PC-3 (cell line): ENCODE results near the gene RAX2. TPM values are rescaled to one million over a fixed set of nuclear protein-coding genes. Genes with fewer than 3 reads are reported as not detected.

Experiments used
- ATAC-seq: fragments of 200-7000 bp; cut with Tn5 transposase; 2 replicates; pipeline ENCODE4 v1.9.1; 2020; ENCODE audit warnings: mild to moderate bottlenecking, moderate library complexity
- BruUV-seq: library from RNA; stranded (reverse); fragments of 400-500 nt; replicated peaks from 2 replicates; lab custom pipeline; 2021; lab: Mats Ljungman, UMichigan
- CTCF ChIA-PET: fragments of 300-600 bp; sonication (Branson Sonifier 250); formaldehyde crosslinking; loops from one replicate; lab custom pipeline; 2022; ENCODE audit warnings: antibody characterized with exemption; lab: Charles Lee
- POLR2A ChIA-PET: fragments of 300-600 bp; sonication (Branson Sonifier 250); formaldehyde crosslinking; loops from one replicate; lab custom pipeline; 2022; ENCODE audit warnings: antibody characterized with exemption; ENCODE audit not compliant: unreplicated experiment; lab: Charles Lee
- DNase-seq: peaks from one replicate; pipeline ENCODE4 v3.0.0-alpha.2; 2015
- H2AFZ ChIP-seq: fragments of 300-600 bp; sonication (generic); 2 replicates; pipeline ENCODE4 v1.6.0; 2016; ENCODE audit warnings: antibody characterized with exemption, low read length
- H3F3A ChIP-seq: fragments of 300-600 bp; sonication (generic); one replicate; pipeline ENCODE4 v1.6.0; 2017; ENCODE audit warnings: antibody characterized with exemption, low read length, control low read depth, mild to moderate bottlenecking; ENCODE audit not compliant: unreplicated experiment
- H3K27ac ChIP-seq: fragments of 300-600 bp; sonication (generic); 2 replicates; pipeline ENCODE4 v1.5.1; 2016; ENCODE audit warnings: mild to moderate bottlenecking, low read length
- H3K27me3 ChIP-seq: fragments of 300-600 bp; sonication (generic); 2 replicates; pipeline ENCODE4 v1.6.1; 2016; ENCODE audit warnings: low read length, mixed read lengths
- H3K36me3 ChIP-seq: fragments of 300-600 bp; sonication (generic); 2 replicates; pipeline ENCODE4 v1.6.1; 2016; ENCODE audit warnings: low read depth, mixed run types, low read length, mixed read lengths
- H3K4me1 ChIP-seq: fragments of 300-600 bp; sonication (generic); 2 replicates; pipeline ENCODE4 v1.5.1; 2016; ENCODE audit warnings: low read length; ENCODE audit not compliant: insufficient read depth
- H3K4me2 ChIP-seq: fragments of 300-600 bp; sonication (generic); 2 replicates; pipeline ENCODE4 v1.6.0; 2016; ENCODE audit warnings: low read length
- H3K4me3 ChIP-seq: fragments of 300-600 bp; sonication (generic); 2 replicates; pipeline ENCODE4 v1.5.1; 2016; ENCODE audit warnings: mild to moderate bottlenecking, low read length, mixed read lengths
- H3K79me2 ChIP-seq: fragments of 300-600 bp; sonication (generic); 2 replicates; pipeline ENCODE4 v1.6.1; 2017; ENCODE audit warnings: low read length, mixed read lengths
- H3K9ac ChIP-seq: fragments of 300-600 bp; sonication (generic); 2 replicates; pipeline ENCODE4 v1.6.0; 2016; ENCODE audit warnings: mild to moderate bottlenecking, low read length
- H3K9me2 ChIP-seq: fragments of 300-600 bp; sonication (generic); replicated peaks from 2 replicates; pipeline ENCODE4 v1.6.1; 2016; ENCODE audit warnings: mixed run types, low read length, mixed read lengths
- H3K9me3 ChIP-seq: fragments of 300-600 bp; sonication (generic); 2 replicates; pipeline ENCODE4 v1.6.1; 2016; ENCODE audit warnings: low read length, mixed read lengths
- H4K20me1 ChIP-seq: fragments of 300-600 bp; sonication (generic); 2 replicates; pipeline ENCODE4 v1.6.1; 2016; ENCODE audit warnings: low read length, mixed read lengths
- CTCF ChIP-seq: fragments of 300-600 bp; sonication (generic); conservative IDR thresholded peaks from 2 replicates; pipeline ENCODE4 v1.5.1; 2017; ENCODE audit warnings: antibody characterized with exemption, low read depth, mild to moderate bottlenecking, low read length
- EZH2 ChIP-seq: fragments of 300-600 bp; sonication (generic); IDR thresholded peaks from one replicate; pipeline ENCODE4 v1.6.1; 2017; ENCODE audit warnings: antibody characterized with exemption, mild to moderate bottlenecking, low read length; ENCODE audit not compliant: unreplicated experiment
- EZH2phosphoT487 ChIP-seq: fragments of 300-600 bp; sonication (generic); IDR thresholded peaks from 2 replicates; pipeline ENCODE4 v1.6.1; 2018; ENCODE audit warnings: mild to moderate bottlenecking, antibody characterized with exemption, low read length, borderline replicate concordance
- intact Hi-C: fragments of 100-400 bp; cut with micrococcal nuclease; formaldehyde crosslinking; loops from 2 replicates; pipeline ENCODE4 v1.9.0; 2023
- total RNA-seq: library from RNA; depleted of rRNA; stranded (reverse); fragments of >200 nt; gene quantifications from 2 replicates; pipeline ENCODE4 v1.2.3, GENCODE V29; 2014

The RAX2 gene
- total RNA-seq, 1 experiment from 2014 or later, result not detected

- TF ChIP-seq EZH2 (no peak), CTCF (no peak), EZH2phosphoT487 (no peak)
- no peak overlapping the region for H3K27ac ChIP-seq
- H3K4me1 ChIP-seq, result no peaks in the 10 kb centered on the region
- no peak overlapping the region for H2AFZ ChIP-seq
- no peak overlapping the region for H3K4me2 ChIP-seq
- ChIA-PET POLR2A (no interaction called here), CTCF (no interaction called here)
- H3K79me2 ChIP-seq, result no peaks in the 10 kb centered on the region
- H3K36me3 ChIP-seq, result no peaks in the 10 kb centered on the region
- H3F3A ChIP-seq, result no peaks in the 10 kb centered on the region
- no TSS peak for BruUV-seq
- no peaks in the 10 kb centered on the region for H3K27me3 ChIP-seq
- no peak for DNase-seq
- H3K9ac ChIP-seq, result no peak overlapping the region
- intact Hi-C loops, result no loop called here
- no peak overlapping the region for H3K4me3 ChIP-seq
- no peaks in the 10 kb centered on the region for H4K20me1 ChIP-seq
- no peaks in the 10 kb centered on the region for H3K9me2 ChIP-seq
- H3K9me3 ChIP-seq, result no peaks in the 10 kb centered on the region
- no peak for ATAC-seq
These were observed 26.5 kb downstream of the RAX2 start for GRCh38 chr19:3745363-3746045.

GRCh38 chr19:3743486-3743885 is 28.5 kb downstream of the RAX2 start:
- DNase-seq (no peak), ATAC-seq (no peak)
- no peak for TF ChIP-seq EZH2phosphoT487
- TF ChIP-seq EZH2, result no peak
- TF ChIP-seq CTCF, result no peak
- H3K36me3 ChIP-seq, result no peaks in the 10 kb centered on the region
- H3K79me2 ChIP-seq, result no peaks in the 10 kb centered on the region
- BruUV-seq, result no TSS peak
- CTCF ChIA-PET, result no interaction called here
- H3F3A ChIP-seq, result no peaks in the 10 kb centered on the region
- POLR2A ChIA-PET, result no interaction called here
- H4K20me1 ChIP-seq, result no peaks in the 10 kb centered on the region
- H3K27me3 ChIP-seq, result no peaks in the 10 kb centered on the region
- H3K4me3 ChIP-seq, result no peak overlapping the region
- no peak overlapping the region for H2AFZ ChIP-seq
- no peaks in the 10 kb centered on the region for H3K4me1 ChIP-seq
- no peak overlapping the region for H3K4me2 ChIP-seq
- H3K27ac ChIP-seq, result no peak overlapping the region
- H3K9me3 ChIP-seq, result no peaks in the 10 kb centered on the region
- H3K9me2 ChIP-seq, result no peaks in the 10 kb centered on the region
- H3K9ac ChIP-seq, result no peak overlapping the region
- intact Hi-C loops, result no loop called here

- no peak overlapping the region for H2AFZ ChIP-seq
- H3K36me3 ChIP-seq, result no peaks in the 10 kb centered on the region
- TF ChIP-seq EZH2, result no peak
- TF ChIP-seq CTCF, result no peak
- TF ChIP-seq EZH2phosphoT487, result no peak
- no peak overlapping the region for H3K4me2 ChIP-seq
- DNase-seq (no peak), ATAC-seq (no peak)
- intact Hi-C loops, result no loop called here
- ChIA-PET CTCF (no interaction called here), POLR2A (no interaction called here)
- no peaks in the 10 kb centered on the region for H3K27me3 ChIP-seq
- no peaks in the 10 kb centered on the region for H3K79me2 ChIP-seq
- no peaks in the 10 kb centered on the region for H3K4me1 ChIP-seq
- no peaks in the 10 kb centered on the region for H4K20me1 ChIP-seq
- no peak overlapping the region for H3K4me3 ChIP-seq
- H3K9ac ChIP-seq, result no peak overlapping the region
- no TSS peak for BruUV-seq
- no peak overlapping the region for H3K27ac ChIP-seq
- no peaks in the 10 kb centered on the region for H3F3A ChIP-seq
- H3K9me2 ChIP-seq, result no peaks in the 10 kb centered on the region
- H3K9me3 ChIP-seq, result no peaks in the 10 kb centered on the region
These were observed 31.6 kb downstream of the RAX2 start for GRCh38 chr19:3740431-3740830.
